GM10847 (cell line): ENCODE results near the gene DYDC1.

Experiments used
- POLR2A ChIP-seq: IDR thresholded peaks from 2 replicates; pipeline ENCODE4 v1.6.1; 2011; ENCODE audit not compliant: insufficient read length; ENCODE audit errors: extremely low read depth

DYDC1 gene

DNA sequence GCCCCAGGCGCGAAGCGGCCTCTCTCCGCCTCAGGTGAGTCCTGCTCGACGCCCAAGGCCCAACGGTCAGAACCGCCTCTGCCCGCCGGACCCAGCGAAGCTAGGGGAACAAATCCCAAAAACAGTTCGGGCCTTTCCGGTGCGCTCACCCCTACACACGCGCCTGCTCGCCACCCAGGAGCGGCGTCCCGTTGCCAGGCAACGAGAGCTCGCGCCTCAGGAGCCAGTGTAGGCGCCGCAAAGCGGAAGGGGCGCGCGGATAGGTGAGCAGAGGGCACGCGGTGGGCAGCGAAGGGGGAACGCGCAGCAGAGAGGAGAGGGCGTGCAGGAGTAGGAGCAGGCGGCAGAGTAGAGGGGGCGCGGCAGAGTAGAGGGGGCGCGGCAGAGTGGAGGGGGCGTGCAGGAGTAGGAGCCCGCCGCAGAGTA is at the start of gene DYDC1, which contains the start of gene DYDC2:
Gene DYDC1, minus strand, starts transcription at position 193 of the 426 bp plus-strand sequence. CDS start 4,154 bp downstream, outside the sequence.
Gene DYDC2, plus strand, starts transcription at position 219 of the 426 bp plus-strand sequence. CDS start 5,663 bp downstream, outside the sequence.
- no peak for TF ChIP-seq POLR2A

- no peak for TF ChIP-seq POLR2A
These were observed 49.6 kb upstream of the DYDC1 start for GRCh38 chr10:80406204-80406603.

- TF ChIP-seq POLR2A, result no peak
These were observed 49.1 kb upstream of the DYDC1 start for GRCh38 chr10:80405626-80406025.

- TF ChIP-seq POLR2A, result no peak
These were observed 48.5 kb upstream of the DYDC1 start for GRCh38 chr10:80405035-80405434.

DNA sequence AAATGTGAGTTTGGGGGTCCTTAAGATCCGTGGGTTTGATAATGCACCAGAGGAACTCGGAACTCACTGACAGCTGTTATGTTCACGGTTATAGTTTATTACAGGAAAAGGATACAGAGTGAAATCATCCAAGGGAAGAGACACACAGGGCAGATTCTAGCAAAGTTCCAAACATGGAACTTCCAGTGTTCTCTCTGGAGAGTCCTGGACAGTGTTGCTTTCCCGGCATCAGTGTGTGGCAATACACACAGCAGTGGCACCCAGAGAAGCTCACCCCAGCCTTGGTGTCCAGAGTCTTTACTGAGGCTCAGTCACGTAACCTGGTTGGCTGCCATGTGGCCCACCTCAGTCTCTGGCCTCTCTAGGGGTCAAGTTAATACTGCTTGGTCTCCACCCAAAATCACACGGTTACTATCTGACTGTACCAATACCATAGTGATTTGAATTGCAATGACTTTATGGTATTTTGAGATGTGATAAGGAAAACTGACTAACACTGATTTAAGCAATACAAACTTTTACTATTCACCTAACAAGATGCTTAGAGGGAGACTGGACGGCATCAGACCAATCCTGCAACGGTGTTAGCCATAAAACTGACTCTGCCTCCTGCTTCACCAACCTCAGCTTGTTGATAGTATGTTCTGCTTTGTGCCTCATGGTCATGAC is 43.7 kb upstream of the DYDC1 start:
- no peak for TF ChIP-seq POLR2A

GRCh38 chr10:80397014-80397413 is 40.5 kb upstream of the DYDC1 start:
- TF ChIP-seq POLR2A, result no peak

DNA sequence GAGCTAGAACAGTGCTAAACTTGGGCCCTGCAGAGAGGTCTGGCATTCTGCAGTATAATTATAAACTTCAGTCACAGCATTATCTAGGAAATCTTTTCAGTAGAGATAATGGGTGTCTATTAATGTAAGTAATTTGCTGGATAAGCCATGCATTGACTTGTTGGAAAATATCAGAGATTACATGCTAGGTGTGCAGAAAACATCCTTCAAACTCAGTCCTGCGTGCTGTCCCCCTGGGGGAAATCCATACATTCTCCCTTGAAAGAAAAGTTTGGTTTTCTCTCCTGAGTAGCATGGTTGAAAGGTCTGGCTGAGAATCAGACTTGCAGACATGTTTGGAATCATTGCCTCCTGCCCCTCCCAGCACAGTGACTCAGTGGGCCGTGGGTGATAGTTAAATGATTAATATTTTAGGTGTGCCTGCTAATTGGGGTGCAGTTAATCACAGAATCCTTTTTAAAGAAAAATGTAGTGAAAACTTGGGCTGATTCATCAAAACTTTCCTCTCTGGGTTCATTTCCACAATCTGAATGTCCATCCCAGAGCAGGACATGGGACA is 37.9 kb upstream of the DYDC1 start:
- TF ChIP-seq POLR2A, result no peak

DNA sequence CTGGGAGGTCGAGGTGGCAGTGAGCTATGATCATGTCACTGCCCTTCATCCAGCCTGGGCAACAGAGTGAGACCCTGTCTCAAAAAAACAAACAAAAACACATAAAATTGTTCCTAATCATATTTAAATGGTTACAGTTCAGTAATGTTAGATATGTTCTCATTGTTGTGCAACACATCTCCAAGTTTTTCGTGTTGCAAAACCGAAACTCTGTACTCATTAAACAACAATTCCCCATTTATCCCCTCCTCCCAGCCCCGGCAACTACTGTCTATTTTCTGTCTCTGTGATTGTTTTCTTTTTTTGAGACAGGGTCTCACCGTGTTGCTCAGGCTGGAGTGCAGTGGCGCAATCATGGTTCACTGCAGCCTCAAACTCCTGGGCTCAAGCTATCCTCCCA is 35.7 kb upstream of the DYDC1 start:
- no peak for TF ChIP-seq POLR2A

GRCh38 chr10:80390740-80391139 is 34.2 kb upstream of the DYDC1 start:
- no peak for TF ChIP-seq POLR2A

GRCh38 chr10:80382989-80383388 is 26.4 kb upstream of the DYDC1 start:
- TF ChIP-seq POLR2A, result no peak

DNA sequence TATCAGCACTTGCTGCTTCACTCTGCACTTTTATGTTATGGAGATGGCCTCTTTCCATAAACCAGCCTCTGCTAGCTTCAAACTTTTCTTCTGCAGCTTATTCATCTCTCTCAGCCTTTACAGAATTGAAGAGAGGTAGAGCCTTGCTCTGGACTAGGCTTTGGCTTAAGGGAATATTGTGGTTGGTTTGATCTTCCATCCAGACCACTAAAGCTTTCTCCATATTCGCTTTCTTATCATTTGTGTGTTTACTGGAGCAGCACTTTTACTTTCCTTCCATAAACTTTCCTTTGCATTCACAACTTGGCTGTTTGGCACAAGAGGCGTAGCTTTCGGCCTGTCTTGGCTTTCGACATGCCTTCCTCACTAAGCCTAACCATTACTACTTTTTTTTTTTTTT is 23.6 kb upstream of the DYDC1 start:
- no peak for TF ChIP-seq POLR2A

DNA sequence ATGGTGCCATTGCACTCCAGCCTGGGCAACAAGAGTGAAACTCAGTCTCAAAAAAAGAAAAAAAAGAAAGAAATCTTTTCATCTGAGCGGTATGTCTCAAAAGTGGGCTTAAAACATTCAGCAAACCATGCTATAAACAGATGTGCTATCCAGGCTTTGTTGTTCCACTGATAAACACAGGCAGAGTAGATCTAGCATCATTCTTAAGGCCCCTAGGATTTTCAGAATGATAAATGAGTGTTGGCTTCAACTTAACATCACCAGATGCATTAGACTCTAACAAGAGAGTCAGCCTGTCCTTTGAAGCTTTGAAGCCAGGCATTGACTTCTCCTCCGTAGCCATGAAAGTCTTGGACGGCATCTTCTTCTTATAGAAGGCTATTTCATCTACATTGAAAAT is 23.1 kb upstream of the DYDC1 start:
- TF ChIP-seq POLR2A, result no peak

GRCh38 chr10:80373502-80373901 is 16.9 kb upstream of the DYDC1 start:
- TF ChIP-seq POLR2A, result no peak

DNA sequence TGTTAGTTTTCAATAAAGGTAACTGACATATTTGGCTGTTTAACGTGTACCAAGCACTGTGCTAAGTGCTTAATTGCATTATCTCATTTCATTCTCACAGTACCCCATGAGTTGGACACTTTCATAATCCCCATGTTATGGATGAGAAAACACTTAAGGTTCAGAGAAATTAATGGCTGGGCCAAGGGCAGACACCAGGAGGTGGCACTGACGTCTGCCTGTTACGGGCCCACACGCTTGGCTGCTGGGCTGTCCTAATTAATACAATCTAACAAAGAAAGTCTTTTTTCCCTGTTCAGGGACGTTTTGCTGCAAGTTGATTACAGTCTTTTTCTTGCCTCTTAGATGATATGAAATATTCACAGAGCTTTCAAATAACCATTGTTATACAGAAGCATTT is 16.1 kb upstream of the DYDC1 start:
- no peak for TF ChIP-seq POLR2A

DNA sequence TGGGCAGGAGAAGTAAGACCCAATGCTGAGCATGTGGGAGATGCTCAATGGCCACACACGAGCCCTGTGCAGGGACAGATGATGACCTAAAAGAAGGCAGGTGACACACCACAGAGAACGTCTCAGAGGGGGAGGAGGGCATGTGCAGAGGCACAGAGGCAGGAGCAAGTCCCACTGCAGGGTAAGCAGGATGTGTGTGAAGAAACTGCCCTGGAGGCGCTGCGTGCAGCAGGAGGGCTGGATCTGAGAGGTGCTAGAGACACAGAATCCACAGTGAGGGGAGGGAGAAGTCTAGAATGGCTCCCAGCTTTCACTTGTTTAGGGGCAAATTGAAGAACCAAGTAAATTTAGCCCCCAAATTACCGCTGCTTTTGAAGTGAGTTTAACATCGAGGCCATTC is 14.9 kb upstream of the DYDC1 start:
- TF ChIP-seq POLR2A, result no peak

GRCh38 chr10:80365510-80365909 is 9.0 kb upstream of the DYDC1 start:
- TF ChIP-seq POLR2A, result no peak

DNA sequence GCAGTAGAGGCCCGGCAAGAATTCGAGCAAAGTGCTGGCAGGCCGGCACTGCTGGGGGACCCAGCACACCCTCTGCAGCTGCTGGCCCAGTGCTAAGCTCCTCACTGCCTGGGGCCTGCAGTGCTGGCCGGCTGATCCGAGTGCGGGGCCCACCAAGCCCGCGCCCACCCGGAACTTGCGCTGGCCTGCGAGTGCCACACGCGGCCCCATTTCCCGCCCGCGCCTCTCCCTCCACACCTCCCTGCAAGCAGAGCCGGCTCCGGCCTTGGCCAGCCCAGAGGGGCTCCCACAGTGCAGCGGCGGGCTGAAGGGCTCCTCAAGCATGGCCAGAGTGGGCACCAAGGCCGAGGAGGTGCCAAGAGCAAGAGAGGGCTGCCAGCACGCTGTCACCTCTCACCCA is 3.1 kb upstream of the DYDC1 start:
- no peak for TF ChIP-seq POLR2A
